Erythroblast (primary cell): ENCODE measurements around the gene MAP7.

Experiments used
- GATA1 ChIP-seq: IDR thresholded peaks from 2 replicates; pipeline ENCODE4 v1.6.1; 2011; ENCODE audit warnings: low read depth, mild to moderate bottlenecking, control low read depth, low read length, moderate library complexity
- POLR2A ChIP-seq: IDR thresholded peaks from 2 replicates; pipeline ENCODE4 v1.6.1; 2011; ENCODE audit warnings: mild to moderate bottlenecking, low read length

DNA sequence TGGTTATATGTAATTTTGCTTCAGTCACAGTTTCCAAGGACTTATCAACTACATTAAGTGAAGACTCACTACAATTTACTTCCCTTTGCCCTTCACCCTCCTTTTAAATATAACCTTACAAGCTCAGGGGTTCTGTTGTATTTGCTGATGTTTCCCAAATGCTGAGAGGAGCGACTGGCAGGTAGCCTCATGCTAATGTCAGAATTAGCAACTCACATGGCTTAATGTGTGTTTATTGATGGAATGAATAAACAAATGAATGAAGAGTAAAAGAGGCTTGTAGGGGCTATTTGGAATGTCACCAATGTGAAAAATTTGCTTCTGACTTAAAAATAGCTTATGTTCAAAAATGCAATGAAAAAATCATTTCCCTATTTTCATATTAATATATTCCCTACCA lies 41.4 kb upstream of the MAP7 start:
- TF ChIP-seq POLR2A (no peak), GATA1 (no peak)
